GM18520 (cell line): ENCODE measurements around the gene TPTE.
"Not testable (repeated sequence)": the region's sequence is repeated elsewhere in the genome, so short reads cannot be mapped to it uniquely, and the experiment has no call there.

Experiments
- ATAC-seq: cut with Tn5 transposase; IDR thresholded peaks from one replicate; pipeline ENCODE4 v1.9.1; 2021; ENCODE audit not compliant: unreplicated experiment

TPTE gene

GRCh38 chr21:10521091-10521598 is at the start of gene TPTE:
Gene TPTE, plus strand, starts transcription at chr21:10521583. Its CDS starts 17,141 bp downstream, at chr21:10538724.
- no peak for ATAC-seq

- not testable (repeated sequence) for ATAC-seq
Measured at GRCh38 chr21:10471999-10472398, 49.4 kb upstream of the TPTE start.

- not testable (repeated sequence) for ATAC-seq
Measured at GRCh38 chr21:10477794-10478193, 43.6 kb upstream of the TPTE start.

- ATAC-seq = not testable (repeated sequence)
Measured at GRCh38 chr21:10479875-10480274, 41.5 kb upstream of the TPTE start.

GRCh38 chr21:10484864-10485263 is 36.5 kb upstream of the TPTE start:
- not testable (repeated sequence) for ATAC-seq

GRCh38 chr21:10490453-10490852 is 30.9 kb upstream of the TPTE start:
- ATAC-seq = not testable (repeated sequence)

- no peak for ATAC-seq
Measured at GRCh38 chr21:10511116-10511515, 10.3 kb upstream of the TPTE start.

GRCh38 chr21:10516889-10517288 is 4.5 kb upstream of the TPTE start:
- ATAC-seq = not testable (repeated sequence)

- ATAC-seq = not testable (repeated sequence)
Measured at GRCh38 chr21:10517904-10518303, 3.5 kb upstream of the TPTE start.

GRCh38 chr21:10521835-10522500 is 585 bp downstream of the TPTE start:
- not testable (repeated sequence) for ATAC-seq

GRCh38 chr21:10539956-10540355 is 18.6 kb downstream of the TPTE start:
- no peak for ATAC-seq

GRCh38 chr21:10544376-10544775 is 23.0 kb downstream of the TPTE start:
- not testable (repeated sequence) for ATAC-seq

GRCh38 chr21:10547868-10548267 is 26.5 kb downstream of the TPTE start:
- ATAC-seq = not testable (repeated sequence)

GRCh38 chr21:10548331-10548954 is 27.1 kb downstream of the TPTE start:
- ATAC-seq = not testable (repeated sequence)

- not testable (repeated sequence) for ATAC-seq
Measured at GRCh38 chr21:10570803-10571202, 49.4 kb downstream of the TPTE start.

- not testable (repeated sequence) for ATAC-seq
Measured at GRCh38 chr21:10574531-10575310, 53.3 kb downstream of the TPTE start.

GRCh38 chr21:10575311-10575667 is 53.9 kb downstream of the TPTE start:
- ATAC-seq = no peak

- ATAC-seq = not testable (repeated sequence)
Measured at GRCh38 chr21:10578910-10579309, 57.5 kb downstream of the TPTE start.

- ATAC-seq = not testable (repeated sequence)
Measured at GRCh38 chr21:10589115-10589514, 67.7 kb downstream of the TPTE start.

GRCh38 chr21:10607074-10607473 is 85.7 kb downstream of the TPTE start:
- not testable (repeated sequence) for ATAC-seq

GRCh38 chr21:10614285-10614684 is 92.9 kb downstream of the TPTE start:
- ATAC-seq = not testable (repeated sequence)
